ENCODE measurements around the gene SLC39A6.
A peak's percentile ranks its signal among the peaks of the same experiment; 100 is the strongest.
"Not testable (repeated sequence)": the region's sequence is repeated elsewhere in the genome, so short reads cannot be mapped to it uniquely, and the experiment has no call there.

The SLC39A6 gene

GRCh38 chr18:36129300-36130038 is at the start of gene SLC39A6, which contains the start of gene ELP2:
SLC39A6 (minus strand) TSS chr18:36129340; CDS start chr18:36127007, 2,333 bp downstream.
ELP2 (plus strand) TSS chr18:36129899; CDS start chr18:36129934, 35 bp downstream.
- DNase-seq: peak; percentile 98

DNA sequence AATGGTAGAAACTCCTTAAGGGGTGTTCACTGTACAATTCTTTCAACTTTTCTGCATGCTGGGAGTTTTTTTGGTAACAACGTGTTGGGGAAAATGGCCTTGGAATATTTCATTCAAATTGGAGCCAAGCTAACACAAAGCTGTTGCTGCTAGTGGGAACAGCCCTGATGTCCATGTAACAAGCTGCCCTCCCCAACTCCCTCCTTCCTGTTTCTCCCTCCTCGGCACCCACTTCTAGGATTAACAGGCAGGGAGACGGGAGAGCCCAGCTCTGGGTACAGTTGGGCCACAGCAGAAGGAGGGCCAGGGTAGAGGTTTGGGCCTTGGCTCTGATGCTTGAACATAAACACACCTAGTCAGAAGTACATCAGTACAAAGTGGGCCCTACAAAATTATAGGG is 48.8 kb upstream of the SLC39A6 start:
- no peak for DNase-seq

DNA sequence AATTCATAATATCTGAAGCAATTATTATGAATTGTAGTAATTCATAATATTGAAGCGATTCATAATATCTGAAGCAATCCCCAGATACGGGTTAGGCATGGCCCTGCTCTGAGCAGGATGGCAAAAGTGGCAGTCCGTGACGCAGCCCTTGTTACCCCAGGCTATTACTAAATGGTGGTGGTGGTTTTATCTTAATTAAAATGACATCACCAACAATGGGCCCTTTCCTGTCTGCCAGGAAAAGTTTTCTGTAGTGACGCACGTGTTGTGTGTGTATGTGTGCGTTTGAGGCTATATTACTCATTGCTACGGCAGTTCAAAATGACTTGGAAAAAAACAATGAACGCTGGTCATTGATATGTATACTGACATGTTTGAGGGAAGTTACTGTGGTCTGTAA is 47.6 kb upstream of the SLC39A6 start:
- DNase-seq: no peak

- no peak for DNase-seq
These were observed 47.0 kb upstream of the SLC39A6 start for GRCh38 chr18:36176177-36176584.

DNA sequence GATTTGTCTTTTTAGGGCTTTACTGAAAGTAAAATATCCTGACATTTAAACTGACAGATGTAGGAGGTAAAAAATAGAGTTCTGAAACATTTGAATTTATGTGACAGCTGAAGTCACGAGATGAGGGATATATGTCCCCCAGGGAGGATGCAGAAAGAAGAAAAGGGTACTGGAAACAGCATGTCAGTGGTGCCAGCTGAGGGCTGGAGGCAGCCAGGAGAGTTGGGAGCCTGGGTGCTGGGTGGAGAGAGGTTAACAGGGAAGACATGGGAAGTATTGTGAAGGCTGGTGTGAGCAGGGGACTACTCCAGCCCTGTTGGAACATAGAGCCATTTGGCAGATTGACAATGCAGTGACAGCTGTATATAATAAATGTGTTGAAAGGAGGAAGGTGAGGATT is 46.3 kb upstream of the SLC39A6 start:
- DNase-seq: no peak

DNA sequence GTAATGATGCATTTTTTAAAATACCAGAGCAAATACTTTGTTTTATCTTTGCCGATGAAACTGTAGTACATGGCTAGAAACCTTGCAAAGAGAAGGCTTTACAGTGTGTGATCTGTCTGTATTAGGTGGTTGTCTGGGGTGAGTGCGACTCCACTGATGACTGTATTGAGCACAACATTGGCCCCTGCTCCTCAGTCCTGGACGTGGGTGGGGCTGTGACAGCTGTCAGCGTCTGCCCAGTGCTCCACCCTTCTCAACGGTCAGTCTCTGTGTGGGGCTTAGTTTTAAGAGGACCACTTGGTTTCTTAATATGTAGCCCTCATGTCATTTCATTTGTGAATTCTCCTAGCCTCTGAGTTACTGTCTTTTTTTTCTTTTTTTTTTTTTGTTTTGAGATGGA is 40.8 kb upstream of the SLC39A6 start:
- DNase-seq: no peak

- not testable (repeated sequence) for DNase-seq
These were observed 39.2 kb upstream of the SLC39A6 start for GRCh38 chr18:36168296-36168695.

DNA sequence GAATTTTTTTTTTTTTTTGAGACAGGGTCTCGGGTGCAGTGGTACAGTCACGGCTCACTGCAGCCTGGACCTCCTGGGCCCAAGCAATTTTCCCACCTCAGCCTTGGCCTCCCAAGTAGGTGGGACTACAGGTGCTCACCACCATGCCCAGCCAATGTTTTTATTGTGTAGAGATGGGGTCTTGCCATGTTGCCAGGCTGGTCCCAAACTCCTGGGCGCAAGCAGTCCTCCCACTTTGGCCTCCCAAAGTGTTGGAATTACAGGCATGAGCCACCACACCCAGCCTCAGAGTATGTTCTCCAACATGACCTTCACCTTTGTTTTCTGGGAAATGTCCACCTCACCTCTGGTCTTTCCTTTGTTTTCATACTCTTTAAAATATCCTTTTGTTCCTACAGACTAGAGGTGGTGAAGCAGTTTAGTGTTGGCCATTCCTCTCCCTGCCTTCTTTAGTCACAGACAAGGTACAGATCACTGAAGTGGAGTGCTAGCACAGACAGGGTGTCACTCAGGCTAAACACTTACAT is 38.6 kb upstream of the SLC39A6 start:
- DNase-seq: no peak

DNA sequence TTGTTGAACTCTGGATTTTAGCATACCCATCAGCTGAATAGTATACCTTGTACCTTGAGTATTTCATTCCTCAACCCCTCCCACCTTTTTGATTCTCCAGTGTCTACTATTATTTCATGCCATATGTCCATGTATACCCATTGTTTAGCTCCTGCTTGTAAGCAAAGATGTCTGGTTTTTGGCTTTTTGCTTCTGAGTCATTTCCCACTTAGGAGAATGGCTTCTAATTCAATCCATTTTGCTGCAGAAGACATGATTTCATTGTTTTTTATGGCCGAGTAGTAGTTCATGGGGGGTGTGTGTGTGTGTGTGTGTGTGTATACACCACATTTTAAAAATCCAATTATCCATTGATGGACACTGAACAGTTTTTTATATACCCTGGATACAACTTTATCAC is 33.8 kb upstream of the SLC39A6 start:
- DNase-seq: no peak

GRCh38 chr18:36160959-36161371 is 31.8 kb upstream of the SLC39A6 start:
- DNase-seq: no peak

GRCh38 chr18:36158266-36158867 is 29.2 kb upstream of the SLC39A6 start:
- DNase-seq: no peak

DNA sequence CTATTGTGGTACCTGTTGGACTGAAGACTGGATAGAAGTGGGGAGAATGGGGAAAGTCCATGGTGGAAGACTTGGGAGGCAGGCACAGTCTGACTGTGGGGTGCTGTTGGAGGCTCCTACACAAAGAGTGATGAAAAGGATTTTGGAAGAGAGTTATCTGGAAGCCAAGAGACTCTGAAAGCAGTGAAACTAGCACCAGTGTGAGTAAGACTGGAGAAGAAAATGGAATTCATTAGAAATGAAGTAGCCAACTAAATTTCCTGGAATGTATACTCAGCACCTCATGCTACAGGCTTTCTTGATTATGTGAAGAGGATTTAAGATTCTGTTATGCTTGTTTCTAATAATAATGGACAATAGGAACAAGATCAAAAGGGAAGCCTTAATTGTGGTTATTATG is 28.3 kb upstream of the SLC39A6 start:
- DNase-seq: no peak

GRCh38 chr18:36155851-36156757 is 27.0 kb upstream of the SLC39A6 start:
- DNase-seq: no peak

DNA sequence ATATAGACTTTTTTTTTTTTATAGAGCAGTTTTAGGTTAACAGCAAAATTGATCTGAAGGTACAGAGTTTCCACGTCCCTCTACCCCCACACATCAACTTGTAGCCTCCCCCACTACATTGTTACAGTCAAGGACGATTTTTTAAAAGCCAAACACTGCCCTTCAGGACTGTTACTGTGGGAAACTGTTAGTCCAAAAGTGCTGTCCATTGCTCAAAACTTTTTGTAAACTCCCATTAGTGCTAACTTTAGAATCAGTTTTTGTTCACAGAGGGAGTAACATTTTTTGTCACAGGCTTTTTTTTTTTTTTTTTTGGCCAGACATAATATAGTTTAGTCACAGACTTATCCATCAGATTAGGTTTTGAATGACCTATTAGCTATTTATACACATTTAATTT is 24.6 kb upstream of the SLC39A6 start:
- DNase-seq: no peak

- no peak for DNase-seq
These were observed 24.1 kb upstream of the SLC39A6 start for GRCh38 chr18:36153203-36153602.

DNA sequence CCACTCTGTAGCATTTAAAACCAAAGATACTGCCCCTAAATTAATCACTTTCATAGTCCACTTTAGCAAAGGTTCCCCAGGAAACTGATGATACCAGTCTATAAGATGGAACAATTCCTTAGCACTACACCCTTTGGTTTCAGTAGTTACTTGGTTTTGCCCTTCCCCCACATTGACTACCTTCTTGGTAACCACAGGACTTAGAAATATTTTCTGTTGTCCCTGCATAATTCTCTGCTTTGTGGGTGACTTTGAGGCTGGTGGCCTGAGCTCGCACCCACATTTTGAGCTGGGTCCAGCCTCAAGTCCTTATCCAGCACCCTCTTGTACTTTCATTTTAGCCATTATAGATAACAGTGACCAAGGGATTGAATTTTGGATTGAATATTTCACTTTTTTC is 23.6 kb upstream of the SLC39A6 start:
- no peak for DNase-seq

GRCh38 chr18:36149514-36150289 is 20.6 kb upstream of the SLC39A6 start:
- DNase-seq: no peak

DNA sequence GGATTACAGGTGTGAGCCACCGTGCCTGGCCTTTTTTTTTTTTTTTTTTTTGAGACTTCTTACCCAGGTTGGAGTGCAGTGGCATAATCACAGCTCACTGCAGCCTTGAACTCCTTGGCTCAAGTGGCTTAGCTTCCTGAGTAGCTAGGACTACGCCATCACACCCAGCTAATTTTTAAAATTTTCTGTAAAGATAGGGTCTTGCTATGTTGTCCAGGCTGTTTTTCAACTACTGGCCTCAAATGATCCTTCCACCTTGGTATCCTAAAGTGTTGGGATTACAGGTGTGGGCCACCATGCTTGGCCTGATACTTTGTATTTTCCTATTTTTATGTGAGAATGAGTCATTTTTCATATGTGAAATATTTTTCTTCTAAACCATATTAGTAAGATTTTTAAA is 14.3 kb upstream of the SLC39A6 start:
- DNase-seq: no peak

- DNase-seq: no peak
These were observed 13.6 kb upstream of the SLC39A6 start for GRCh38 chr18:36142751-36143150.

DNA sequence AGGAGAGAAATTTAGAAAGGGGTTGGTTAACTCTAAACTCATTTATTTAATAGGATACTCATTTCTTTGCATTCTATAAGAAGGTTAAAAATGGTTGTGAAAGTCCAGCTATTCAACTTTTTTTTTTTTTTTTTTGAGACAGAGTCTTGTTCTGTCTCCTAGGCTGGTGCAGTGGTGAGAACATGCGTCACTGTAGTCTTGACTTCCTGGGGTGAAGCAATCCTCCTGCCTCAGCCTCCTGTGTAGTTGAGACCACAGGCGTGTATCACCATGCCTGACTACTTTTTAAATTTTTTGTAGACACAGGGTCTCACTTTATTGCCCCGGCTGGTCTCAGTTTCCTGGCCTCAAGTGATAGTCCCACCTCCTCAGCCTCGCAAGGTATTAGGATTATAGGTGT is 12.4 kb upstream of the SLC39A6 start:
- DNase-seq: no peak

DNA sequence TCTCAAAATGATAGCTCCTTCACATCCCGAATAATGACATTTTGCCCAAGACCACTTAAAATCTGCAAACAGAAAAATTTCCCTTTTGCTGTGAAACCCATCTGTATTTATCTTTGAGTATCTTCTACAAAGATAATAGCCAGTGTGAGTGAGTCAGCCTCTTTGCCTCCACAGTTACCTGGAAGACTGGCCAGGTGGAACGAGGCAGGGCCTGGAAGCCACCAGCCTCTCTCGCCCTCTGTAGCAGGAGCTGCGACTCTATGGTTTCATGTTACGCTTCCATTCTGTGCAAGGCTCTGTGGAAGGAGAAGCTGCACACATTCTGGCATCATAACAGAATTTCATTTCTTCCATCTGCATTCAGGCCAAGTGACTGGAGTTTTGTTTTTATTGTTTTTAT is 10.1 kb upstream of the SLC39A6 start:
- DNase-seq: no peak

DNA sequence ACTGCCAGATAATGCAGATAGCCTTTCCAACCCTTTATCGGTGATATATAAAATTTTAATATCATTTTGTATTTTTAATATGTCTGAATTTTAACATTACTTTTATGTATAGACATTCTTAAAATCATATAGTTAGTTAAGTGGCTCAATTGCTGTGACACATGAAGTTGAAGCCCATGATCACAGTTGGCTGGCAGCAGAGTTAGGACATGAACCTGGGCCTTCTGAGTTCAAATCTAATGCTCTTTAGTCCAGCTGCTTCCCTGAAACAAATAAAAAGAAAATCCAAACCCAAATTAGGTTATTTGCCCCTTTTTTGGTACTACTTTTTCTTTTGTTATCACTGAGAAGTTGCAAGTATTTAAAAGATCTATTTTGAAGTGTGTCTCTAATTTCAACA is 6.1 kb upstream of the SLC39A6 start:
- DNase-seq: no peak

DNA sequence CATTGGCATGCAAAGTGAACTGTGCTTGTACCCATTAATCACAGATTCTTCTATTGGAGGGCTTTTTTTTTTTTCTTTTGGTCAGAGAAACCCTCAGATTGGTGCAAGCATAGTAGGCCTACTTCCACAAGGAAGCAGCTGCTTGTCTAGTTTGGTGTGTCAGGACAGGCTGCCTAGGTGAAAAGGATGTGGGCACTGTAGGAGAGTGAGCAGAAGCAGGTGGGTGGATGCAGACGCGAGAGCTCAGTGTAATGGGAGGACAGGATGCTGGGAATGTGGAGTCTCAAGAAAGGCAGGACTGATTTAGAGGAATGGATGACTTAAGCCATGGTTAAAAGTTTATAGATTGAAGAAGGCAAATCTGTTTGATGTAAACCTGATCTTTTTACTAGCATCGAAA is 3.6 kb upstream of the SLC39A6 start:
- DNase-seq: no peak

All from NCI-H1092 treated with DMSO at 0.1 percent for 48 hours (cell line).